HG03575 (cell line): ENCODE measurements around the gene IFRD2.
"Not testable (repeated sequence)": the region's sequence is repeated elsewhere in the genome, so short reads cannot be mapped to it uniquely, and the experiment has no call there.

Source experiments
- ATAC-seq: cut with Tn5 transposase; IDR thresholded peaks from one replicate; pipeline ENCODE4 v1.9.1; 2021; ENCODE audit not compliant: unreplicated experiment, insufficient number of reproducible peaks, low FRiP score; ENCODE audit errors: extremely low read depth

Gene IFRD2

DNA sequence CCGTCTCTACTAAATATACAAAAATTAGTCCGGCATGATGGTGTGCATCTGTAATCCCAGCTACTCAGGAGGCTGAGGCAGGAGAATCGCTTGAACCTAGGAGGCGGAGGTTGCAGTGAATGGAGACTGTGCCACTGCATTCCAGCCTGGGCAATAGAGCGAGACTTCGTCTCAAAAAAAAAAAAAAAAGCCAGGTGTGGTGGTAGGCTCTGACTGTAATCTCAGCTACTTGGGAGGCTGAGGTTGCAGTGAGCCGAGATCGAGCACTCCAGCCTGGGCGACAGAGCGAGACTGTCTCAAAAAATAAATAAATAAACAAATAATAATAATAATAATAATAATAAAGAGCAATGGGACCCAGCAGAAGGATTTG is 19.7 kb downstream of the IFRD2 start:
- ATAC-seq = not testable (repeated sequence)

DNA sequence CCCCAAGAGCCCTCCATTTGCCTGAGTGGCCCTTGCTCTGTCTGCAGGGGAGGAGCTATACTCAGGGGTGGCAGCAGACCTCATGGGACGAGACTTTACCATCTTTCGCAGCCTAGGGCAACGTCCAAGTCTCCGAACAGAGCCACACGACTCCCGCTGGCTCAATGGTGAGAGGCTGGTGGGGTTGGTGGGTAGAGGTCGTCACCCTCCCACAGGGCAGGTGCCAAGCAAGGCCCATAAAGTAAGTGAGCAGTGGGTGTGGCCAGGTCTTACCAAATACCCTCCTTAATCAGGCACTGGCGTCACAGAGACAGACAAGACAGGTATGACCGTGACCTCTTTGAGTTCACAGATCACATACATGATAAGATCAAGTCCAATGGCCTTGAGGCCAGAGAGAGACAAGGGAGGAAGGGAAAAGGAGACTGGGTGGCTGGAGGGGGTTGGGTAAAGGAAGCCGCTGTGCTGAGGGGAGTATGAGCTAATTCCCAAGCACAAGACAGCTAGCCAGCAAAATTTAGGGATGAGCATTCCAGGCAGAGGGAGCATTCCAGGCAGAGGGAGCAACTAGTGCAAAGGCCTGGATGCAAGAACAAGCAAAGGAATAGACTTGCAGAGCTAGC is 20.8 kb downstream of the IFRD2 start:
- no peak for ATAC-seq

DNA sequence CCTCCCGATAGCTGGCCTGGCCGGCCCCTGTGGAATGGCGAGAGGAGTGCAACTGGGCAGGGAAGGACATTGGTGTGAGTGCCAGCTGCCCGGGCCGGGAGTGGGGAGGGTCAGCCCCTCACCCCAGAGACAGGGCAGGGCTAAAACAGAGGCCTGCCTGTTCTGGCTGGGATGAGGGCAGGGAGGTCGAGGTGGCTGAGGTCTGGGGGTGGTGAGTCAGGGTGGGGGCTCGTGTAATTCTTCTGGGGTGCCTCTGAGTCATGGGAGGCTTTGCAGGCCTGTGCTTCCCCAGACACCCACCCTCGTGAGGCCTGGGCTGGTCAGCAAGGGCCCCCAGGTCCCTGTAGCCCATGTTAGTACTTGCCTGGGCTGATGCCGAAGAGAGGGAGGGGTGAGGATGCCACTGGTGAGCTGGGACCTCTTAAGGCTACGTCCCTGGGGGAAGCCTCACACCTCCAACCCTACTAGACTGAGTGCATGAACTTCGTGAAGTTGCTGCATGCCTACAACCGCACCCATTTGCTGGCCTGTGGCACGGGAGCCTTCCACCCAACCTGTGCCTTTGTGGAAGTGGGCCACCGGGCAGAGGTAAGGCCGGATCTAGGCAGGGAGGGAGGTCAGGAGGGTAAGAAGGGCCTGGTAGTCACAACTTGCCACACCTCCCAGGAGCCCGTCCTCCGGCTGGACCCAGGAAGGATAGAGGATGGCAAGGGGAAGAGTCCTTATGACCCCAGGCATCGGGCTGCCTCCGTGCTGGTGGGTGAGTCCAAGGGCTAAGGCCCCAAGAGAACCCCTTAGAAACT is 21.6 kb downstream of the IFRD2 start:
- no peak for ATAC-seq

DNA sequence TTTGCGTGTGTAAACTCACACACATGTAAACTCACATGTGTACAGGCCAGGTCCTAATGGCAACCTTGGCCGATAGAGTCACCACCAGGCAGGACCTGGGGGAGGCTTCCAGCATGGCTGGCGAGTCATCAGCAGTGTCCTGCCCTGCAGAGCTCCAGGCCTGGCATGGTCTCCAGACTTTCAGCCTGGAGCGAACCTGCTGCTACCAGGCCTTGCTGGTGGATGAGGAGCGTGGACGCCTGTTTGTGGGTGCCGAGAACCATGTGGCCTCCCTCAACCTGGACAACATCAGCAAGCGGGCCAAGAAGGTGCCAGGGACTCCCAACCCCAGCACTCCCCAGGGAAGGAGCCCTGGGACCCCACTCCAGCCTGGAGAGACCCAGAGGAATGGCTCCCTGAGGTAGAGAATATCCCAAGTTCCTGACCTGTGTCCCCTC is 22.2 kb downstream of the IFRD2 start:
- no peak for ATAC-seq

DNA sequence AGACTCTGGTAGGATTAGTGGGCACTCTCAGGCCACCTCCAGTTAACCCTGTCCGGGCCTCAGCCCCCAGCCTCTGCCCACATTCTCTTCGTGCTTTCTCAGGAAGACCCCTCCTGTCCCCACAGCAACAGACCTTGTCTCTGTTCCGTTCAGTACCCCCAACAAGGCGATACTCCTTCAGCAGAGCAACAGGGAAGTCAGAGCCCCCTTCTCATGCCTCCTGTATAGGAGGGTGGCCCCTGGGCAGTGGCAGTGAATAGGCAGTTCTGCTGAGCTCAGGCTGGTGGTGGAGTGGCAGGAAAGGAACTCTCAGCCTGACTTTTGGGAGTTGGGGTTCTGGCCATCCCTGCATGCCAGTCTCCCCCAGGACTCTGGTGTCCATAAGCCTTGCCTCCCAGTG is 22.8 kb downstream of the IFRD2 start:
- no peak for ATAC-seq

DNA sequence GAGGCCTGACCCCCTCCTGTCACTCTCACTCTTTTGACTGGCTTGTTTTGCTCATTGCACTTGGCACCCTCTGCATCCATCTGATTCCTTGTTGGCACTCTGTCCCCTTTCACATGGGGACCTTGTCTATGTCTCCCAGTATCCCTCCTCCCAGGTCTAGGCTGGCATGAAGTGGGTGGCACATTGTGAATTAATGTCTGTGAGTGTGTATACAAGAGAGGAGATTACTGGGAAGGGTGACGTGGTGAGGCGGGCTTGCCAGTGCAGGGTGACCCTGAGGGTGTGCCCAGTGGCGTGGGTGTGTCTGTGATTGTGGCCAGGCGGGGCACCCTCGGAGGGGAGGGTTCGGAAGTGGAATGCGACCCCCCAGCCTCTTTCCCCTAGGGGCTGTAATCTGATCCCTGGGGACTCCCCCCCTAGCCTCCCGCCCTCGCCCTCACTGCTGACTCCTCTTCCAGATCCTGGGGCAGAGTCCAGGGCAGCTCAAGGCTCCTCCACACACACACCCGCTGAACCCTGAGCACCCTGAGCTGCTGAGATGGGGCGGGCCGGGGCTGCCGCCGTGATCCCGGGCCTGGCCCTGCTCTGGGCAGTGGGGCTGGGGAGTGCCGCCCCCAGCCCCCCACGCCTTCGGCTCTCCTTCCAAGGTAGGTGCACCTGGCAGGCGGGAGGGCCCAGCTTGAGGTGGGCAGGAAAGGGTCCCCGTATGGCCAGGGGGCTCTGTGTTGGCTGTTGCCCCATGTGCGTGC is 23.4 kb downstream of the IFRD2 start, which contains the start of gene SEMA3B:
SEMA3B (plus strand) TSS at position 445 of the 749 bp plus-strand sequence; CDS start at position 539, 94 bp downstream.
- no peak for ATAC-seq

DNA sequence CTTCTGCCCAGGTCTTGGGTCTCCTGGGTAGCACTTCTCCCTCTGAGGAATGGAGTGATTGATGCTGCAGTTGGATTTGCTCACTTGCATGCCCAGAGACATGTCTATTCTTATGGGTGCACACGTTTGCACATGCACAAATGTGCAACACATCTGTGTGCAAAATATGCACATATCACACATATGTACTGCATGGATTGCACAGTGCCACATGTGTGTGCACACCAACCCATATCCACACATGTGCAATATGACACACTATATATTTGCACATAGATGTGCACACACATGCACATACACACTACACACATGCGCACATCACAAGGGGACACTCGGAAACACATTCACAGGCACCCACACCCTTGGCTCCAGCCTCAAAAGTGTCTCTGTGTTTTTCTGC is 24.0 kb downstream of the IFRD2 start:
- ATAC-seq = no peak

DNA sequence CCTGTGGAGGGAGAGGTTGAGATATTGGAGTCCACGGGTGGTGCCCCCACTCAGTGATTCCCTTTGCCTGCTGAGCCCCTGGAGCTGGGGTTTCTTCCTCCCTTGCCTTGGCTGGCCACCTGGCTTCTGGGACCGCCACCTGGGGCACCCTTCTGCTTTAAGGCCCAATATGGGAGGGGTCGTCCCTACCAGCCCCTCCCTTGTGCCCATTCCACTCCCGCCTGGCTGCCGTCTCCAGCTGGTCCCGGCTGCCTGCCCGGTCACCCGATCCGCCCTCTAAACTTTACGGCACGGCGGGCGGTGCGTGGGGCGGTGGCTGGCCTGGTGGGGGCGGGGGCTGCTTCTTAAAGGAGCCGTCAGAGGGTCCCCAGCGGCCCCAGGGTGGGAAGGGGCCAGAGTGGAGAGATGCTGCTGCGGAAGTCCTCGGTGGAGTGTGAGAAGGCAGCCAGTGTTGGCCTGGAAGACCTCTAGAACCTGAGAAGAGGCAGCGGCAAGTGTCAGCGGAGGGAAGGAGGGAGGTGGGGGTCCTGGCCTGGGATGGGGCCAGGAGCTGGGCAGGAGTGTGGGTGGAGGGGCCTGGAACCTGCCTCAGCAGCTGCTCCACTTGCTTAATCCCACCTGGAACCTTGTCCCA is 24.8 kb downstream of the IFRD2 start:
- ATAC-seq = no peak

DNA sequence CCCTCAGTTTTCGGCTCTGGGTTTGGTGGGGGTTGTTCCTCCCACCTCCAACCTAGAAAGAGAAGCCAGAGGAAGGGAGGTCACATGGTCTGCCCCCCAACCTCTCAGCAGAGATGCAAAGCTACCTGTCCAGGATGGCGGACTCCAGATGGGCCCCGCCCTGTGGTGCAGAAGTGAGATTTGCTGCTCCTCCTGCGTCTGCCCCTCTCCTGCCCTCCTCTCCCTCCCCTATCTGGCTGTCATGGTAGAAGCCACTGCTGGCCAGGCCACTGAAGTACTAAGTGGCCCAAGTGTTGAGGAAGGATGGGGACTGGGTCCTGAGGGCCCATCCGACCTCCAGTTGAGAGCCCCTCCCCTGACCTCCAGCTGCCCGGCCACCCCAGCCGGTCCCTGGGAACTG is 25.4 kb downstream of the IFRD2 start:
- no peak for ATAC-seq

DNA sequence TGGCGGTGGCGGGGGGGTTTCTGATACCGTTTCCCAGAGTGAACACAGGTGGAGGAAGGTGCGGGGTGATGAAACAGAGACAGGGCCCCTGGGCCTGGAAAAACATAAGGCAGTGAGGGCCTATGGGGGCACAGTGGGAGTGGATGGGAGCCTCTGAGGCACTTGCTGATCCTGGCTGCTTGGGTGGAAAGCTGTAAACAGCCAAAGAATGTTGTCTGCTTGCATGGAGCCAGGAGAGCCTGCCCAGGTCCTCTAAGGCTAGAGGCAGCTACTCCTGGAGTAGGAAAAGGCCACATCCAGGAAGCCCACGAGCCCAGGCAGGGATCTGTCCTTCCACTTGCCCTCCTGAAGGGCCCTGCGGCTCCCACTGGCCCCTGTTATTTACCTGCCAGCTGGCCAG is 26.2 kb downstream of the IFRD2 start:
- no peak for ATAC-seq

DNA sequence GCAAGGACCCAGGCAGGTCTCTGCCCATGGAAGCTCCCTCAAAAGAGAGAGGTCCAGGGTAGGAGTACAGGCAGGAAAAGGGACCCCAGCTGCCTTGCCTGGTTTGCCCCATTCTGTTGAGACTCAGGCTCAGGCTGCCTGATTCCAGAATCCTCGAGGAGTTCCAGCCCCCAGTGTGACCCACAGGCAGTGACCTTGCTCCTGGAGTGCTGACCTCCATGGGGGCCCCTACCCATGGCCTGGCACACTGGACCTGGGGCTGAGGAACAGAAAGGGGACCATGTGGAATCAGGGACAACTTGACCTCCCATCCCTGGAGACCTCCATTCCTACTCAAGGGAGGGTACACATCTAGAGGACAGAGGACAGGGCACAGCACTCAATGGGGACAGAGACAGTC is 26.7 kb downstream of the IFRD2 start:
- ATAC-seq = no peak

DNA sequence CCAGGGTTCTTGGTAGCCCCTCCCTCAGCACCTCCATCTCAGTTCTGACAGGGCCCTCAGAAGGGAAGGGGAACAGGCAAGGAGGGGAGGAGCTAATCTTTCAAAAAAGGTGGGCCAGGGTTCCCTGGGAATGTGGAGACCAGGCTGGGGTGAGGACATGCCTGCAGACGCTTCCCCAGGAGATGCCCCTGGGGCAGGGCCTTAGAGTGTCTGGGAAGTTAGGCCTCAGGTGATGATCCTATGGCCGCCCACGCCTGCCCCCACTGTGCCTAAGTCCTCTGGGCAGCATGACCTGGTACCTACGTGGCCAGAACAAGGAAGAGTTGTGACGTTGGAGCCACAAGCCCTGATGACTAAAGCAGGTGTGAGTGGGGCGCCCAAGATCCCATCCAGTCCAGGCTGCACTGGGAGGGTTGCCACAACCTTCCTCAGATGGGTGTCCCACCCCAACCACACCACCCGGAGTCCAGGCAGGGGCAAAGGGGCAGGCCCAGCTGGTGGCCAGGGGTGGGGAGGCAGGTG is 27.2 kb downstream of the IFRD2 start:
- ATAC-seq = no peak

DNA sequence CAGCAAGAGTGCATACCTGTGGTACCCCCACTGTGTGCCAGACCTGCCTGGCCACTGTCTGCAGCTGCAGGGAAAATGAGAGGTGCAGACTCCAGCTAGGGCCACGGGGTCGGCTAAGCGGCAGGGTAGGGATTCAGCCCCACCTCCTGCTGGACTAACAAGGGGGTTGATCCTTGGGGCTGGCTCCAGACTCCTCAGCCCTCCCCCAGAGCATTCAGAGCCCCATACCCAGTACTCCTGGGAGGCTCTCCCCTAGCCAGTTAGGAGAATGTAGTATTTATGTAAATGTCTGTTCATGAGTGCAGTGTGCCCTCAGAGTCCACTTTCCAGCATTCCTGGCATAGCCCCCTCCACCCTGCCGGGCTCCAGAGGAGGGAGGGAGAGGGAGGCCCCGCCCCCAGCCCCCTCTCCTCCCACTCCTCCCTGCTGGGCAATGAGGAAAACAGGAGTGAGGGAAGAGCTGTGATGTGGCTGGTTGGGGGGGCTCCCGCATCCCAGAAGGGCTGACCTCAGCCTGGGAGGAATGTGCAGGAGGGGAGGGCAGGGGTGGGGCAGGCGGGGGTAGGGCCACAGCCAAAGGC is 27.8 kb downstream of the IFRD2 start:
- no peak for ATAC-seq

DNA sequence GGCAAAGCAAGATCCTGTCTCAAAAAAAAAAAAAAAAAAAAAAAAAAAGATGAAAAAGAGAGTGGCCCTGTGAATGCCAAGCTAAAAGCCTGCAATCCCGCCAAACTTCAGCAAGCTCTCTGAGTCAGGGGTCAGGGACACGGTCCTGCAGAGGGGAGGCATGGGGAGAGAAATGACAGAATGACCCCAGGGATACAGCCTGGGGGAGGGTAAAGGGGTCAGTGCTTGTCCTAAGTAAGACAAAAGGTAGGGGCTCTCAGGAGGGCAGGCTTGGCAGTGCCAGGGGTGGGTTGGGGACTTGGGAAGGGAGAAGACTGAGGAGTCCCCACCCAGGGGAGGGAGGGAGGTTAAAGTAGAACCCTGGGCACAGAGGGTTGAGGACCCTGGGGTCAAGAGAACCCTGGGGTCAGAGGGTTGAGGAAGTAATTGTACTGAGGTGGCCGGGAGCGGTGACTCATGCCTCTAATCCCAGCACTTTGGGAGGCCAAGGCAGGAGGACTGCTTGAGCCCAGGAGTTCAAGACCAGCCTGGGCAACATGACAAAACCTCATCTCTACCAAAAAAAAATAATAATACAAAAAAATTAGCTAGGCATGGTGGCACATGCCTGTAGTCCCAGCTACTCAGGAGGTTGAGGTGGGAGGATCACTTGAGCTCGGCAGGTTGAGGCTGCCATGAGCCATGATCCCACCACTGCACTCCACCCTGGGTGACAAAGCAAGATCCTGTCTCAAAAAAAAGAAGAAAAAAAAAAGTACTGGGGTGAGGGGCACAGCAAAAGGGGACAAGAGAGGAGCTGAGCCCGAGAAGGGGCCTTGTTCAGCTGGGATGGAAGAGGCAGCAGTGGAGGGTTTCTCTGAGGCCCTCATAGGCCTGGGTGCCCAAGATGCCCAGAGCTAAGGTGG is 28.5 kb downstream of the IFRD2 start:
- no peak for ATAC-seq

DNA sequence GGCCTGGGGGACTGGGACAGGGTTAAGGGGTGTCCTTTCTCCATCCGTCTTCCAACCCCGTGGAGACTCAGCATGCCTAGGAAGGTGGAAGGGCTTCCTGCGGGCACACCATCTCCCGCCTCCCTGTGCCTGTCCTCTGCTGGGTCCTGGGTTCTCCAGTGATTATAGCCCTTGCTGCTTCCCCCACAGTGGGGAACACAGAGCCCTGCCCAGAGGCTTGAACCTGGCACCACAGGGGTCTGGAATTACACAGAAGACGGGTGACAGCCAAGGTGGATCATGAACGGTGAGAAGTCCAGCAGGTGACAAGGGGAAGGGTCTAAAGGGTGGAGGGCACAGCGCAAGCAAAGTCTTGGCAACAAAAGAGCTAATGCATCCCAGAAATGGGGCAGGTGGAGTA is 29.5 kb downstream of the IFRD2 start:
- ATAC-seq = no peak

DNA sequence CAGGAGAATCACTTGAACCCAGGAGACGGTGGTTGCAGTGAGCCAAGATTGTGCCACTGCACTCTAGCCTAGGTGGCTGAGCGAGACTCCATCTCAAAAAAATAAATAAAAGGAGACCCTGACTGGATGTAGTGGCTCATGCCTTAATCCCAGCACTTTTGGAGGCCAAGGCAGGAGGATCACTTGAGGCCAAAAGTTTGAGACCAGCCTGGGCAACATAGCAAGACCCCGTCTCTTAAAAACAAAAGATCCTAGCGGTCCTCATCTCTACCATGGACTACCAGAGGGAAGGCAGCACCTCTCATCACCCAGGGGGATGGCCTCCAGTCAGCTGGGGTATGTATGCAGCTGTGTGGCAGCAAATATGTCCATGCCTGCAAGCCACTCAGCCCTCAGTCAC is 30.0 kb downstream of the IFRD2 start:
- ATAC-seq = not testable (repeated sequence)

DNA sequence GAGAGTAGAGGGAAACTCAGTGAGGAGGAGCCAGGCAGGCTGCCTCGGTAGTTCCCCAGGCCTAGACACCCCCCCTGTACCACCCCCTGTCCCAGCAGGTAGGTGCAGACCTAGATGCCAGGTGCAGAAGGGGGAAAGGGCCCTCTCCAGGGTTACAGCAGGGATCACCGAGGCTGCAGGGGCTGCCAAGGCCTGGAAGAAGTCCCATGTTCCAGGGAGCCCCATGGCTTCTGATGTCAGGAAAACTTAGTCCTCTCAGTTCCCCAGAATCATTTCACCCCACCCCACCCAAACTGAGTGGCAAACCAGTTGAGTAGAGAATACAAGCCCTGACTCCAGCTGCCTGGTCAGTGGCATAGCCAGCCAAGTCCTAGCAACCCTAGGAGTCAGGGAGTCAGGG is 30.7 kb downstream of the IFRD2 start:
- no peak for ATAC-seq

DNA sequence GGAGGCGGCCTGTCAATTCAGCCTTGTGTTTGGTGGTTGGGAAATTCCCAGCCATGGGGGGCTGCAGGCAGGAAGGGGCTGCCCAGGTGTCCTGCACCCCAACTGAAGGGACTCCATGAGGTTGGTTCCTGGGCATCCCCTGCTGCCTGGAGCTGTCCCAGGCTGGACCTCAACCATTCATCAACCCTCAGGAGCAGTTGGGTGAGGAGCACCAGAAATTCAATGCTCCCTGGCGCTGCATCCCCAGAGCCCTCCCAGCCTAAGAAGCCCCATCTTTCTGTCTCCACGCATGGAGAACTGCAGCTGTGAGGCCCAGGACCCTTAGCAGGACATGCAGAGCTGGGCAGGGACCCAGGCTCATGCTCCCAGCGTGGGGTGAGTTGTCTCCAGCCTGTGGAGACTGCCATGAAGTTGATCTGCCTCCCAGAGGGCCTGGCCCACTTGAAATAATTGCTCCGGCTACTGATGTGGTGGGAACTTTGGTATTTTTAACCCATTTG is 31.2 kb downstream of the IFRD2 start:
- ATAC-seq = no peak
